PC-9 (cell line): Measurements from ENCODE around the gene MTO1. TPM values are rescaled to one million over a fixed set of nuclear protein-coding genes. Genes with fewer than 3 reads are reported as not detected.

Source experiments
- BruUV-seq: library from RNA; stranded (reverse); fragments of 400-500 nt; replicated peaks from 2 replicates; lab custom pipeline; 2021; lab: Mats Ljungman, UMichigan
- CTCF ChIA-PET: fragments of 300-600 bp; sonication (Branson Sonifier 250); formaldehyde crosslinking; loops from one replicate; lab custom pipeline; 2022; ENCODE audit warnings: antibody characterized with exemption; lab: Charles Lee
- POLR2A ChIA-PET: fragments of 300-600 bp; sonication (Branson Sonifier 250); formaldehyde crosslinking; loops from one replicate; lab custom pipeline; 2022; ENCODE audit warnings: antibody characterized with exemption; ENCODE audit not compliant: unreplicated experiment; lab: Charles Lee
- DNase-seq, 2 experiments: peaks; one replicate each; pipeline versions ENCODE4 v3.0.0 to v3.0.0-alpha.2; 2015 to 2022; ENCODE audit warnings: mixed read lengths in 1 of 2
- H2AFZ ChIP-seq: fragments of 200-600 bp; sonication (generic); 2 replicates; pipeline ENCODE4 v1.8.1; 2017; ENCODE audit warnings: antibody characterized with exemption
- H3F3A ChIP-seq: fragments of 200-600 bp; sonication (generic); 2 replicates; pipeline ENCODE4 v1.8.1; 2017; ENCODE audit warnings: antibody characterized with exemption, mild to moderate bottlenecking, low read depth; ENCODE audit not compliant: insufficient read depth
- H3K27ac ChIP-seq: fragments of 200-600 bp; sonication (generic); 2 replicates; pipeline ENCODE4 v1.6.1; 2016; ENCODE audit warnings: mixed run types
- H3K27me3 ChIP-seq: fragments of 200-600 bp; sonication (generic); 2 replicates; pipeline ENCODE4 v1.6.1; 2016; ENCODE audit warnings: low read depth, mixed run types; ENCODE audit not compliant: insufficient read depth
- H3K36me3 ChIP-seq: fragments of 200-600 bp; sonication (generic); 2 replicates; pipeline ENCODE4 v1.6.1; 2016; ENCODE audit warnings: low read depth, mixed run types
- H3K4me1 ChIP-seq: fragments of 200-600 bp; sonication (generic); replicated peaks from 2 replicates; pipeline ENCODE4 v1.6.1; 2016; ENCODE audit warnings: mixed run types; ENCODE audit not compliant: insufficient read depth
- H3K4me2 ChIP-seq: fragments of 200-600 bp; sonication (generic); 2 replicates; pipeline ENCODE4 v1.6.1; 2017; ENCODE audit warnings: mixed run types
- H3K4me3 ChIP-seq: fragments of 200-600 bp; sonication (generic); 2 replicates; pipeline ENCODE4 v1.6.1; 2016; ENCODE audit warnings: mixed run types
- H3K79me2 ChIP-seq: fragments of 200-600 bp; sonication (generic); 2 replicates; pipeline ENCODE4 v1.6.1; 2017; ENCODE audit warnings: low read depth, mixed run types
- H3K9me2 ChIP-seq: fragments of 200-600 bp; sonication (generic); 2 replicates; pipeline ENCODE4 v1.8.1; 2017; ENCODE audit warnings: mild to moderate bottlenecking; ENCODE audit not compliant: insufficient read depth
- H3K9me3 ChIP-seq: fragments of 200-600 bp; sonication (generic); 2 replicates; pipeline ENCODE4 v1.8.1; 2016; ENCODE audit warnings: low read depth; ENCODE audit not compliant: insufficient read depth
- H4K20me1 ChIP-seq: fragments of 200-600 bp; sonication (generic); 2 replicates; pipeline ENCODE4 v1.8.1; 2017; ENCODE audit not compliant: insufficient read depth
- CTCF ChIP-seq: fragments of 200-600 bp; sonication (generic); conservative IDR thresholded peaks from 2 replicates; pipeline ENCODE4 v1.6.1; 2017; ENCODE audit warnings: mixed run types, antibody characterized with exemption, mild to moderate bottlenecking, moderate library complexity
- EZH2 ChIP-seq: fragments of 200-600 bp; sonication (generic); IDR thresholded peaks from 2 replicates; pipeline ENCODE4 v1.8.0; 2017; ENCODE audit warnings: antibody characterized with exemption, low read depth
- intact Hi-C: fragments of 100-400 bp; cut with micrococcal nuclease; formaldehyde crosslinking; loops from one replicate; pipeline ENCODE4 v1.10.0; 2022; ENCODE audit not compliant: unreplicated experiment
- total RNA-seq: library from RNA; stranded (reverse); gene quantifications from 2 replicates; pipeline ENCODE4 v1.2.3, GENCODE V29; 2021

Gene MTO1
- total RNA-seq, 1 experiment from 2014 or later, result 27.2 TPM

- H3K4me1 ChIP-seq, result peaks cover 20% of the 10 kb centered on the region
- H3K4me3 ChIP-seq, result peak overlapping the region; percentile 89
- H2AFZ ChIP-seq, result peak overlapping the region; percentile 84
- H3K4me2 ChIP-seq, result peak overlapping the region; percentile 87
- H3K27me3 ChIP-seq, result no peaks in the 10 kb centered on the region
- TSS peak; percentile 71 for BruUV-seq
- TF ChIP-seq EZH2 (no peak), CTCF (no peak)
- H4K20me1 ChIP-seq, result peaks cover 36% of the 10 kb centered on the region
- H3F3A ChIP-seq, result peaks cover 72% of the 10 kb centered on the region
- peaks cover 63% of the 10 kb centered on the region for H3K79me2 ChIP-seq
- H3K9me2 ChIP-seq, result no peaks in the 10 kb centered on the region
- ChIA-PET CTCF (interaction anchor here (0.5 kb wide), 1 partner anchor 58 kb away, joined by 4 read pairs; no protein-coding TSS in a partner anchor), POLR2A (interaction anchor here (0.5 to 1.3 kb wide), 11 partner anchors 9 to 1925 kb away, joined by 3 to 29 read pairs (median 4); partner anchors contain the start of genes MTO1 and SLC17A5)
- intact Hi-C loops, result loop anchor here (1.0 to 5.0 kb wide), 7 partner anchors 46 to 191 kb away; partner anchors contain the start of gene SLC17A5
- H3K9me3 ChIP-seq, result no peaks in the 10 kb centered on the region
- DNase-seq, result peak in 1 of 2 experiments; percentile 70
- H3K27ac ChIP-seq, result peak overlapping the region; percentile 100
- peaks cover 27% of the 10 kb centered on the region for H3K36me3 ChIP-seq
These were observed 59.9 kb downstream of the MTO1 start for GRCh38 chr6:73521351-73521985.

GRCh38 chr6:73523434-73524123 is 62.0 kb downstream of the MTO1 start:
- H3K36me3 ChIP-seq, result peaks cover 18% of the 10 kb centered on the region
- H3K4me2 ChIP-seq, result peak overlapping the region; percentile 87
- H3K9me3 ChIP-seq, result no peaks in the 10 kb centered on the region
- H3F3A ChIP-seq, result peaks cover 51% of the 10 kb centered on the region
- CTCF ChIA-PET, result interaction anchor here (0.7 kb wide), 2 partner anchors 76 to 124 kb away, joined by 3 read pairs; no protein-coding TSS in a partner anchor
- TF ChIP-seq CTCF (no peak), EZH2 (no peak)
- no peaks in the 10 kb centered on the region for H3K27me3 ChIP-seq
- H4K20me1 ChIP-seq, result peaks cover 14% of the 10 kb centered on the region
- peak overlapping the region; percentile 100 for H3K27ac ChIP-seq
- peak overlapping the region; percentile 84 for H2AFZ ChIP-seq
- H3K9me2 ChIP-seq, result no peaks in the 10 kb centered on the region
- peak; percentile 74 to 82 for DNase-seq
- peaks cover 45% of the 10 kb centered on the region for H3K79me2 ChIP-seq
- no TSS peak for BruUV-seq
- H3K4me1 ChIP-seq, result peaks cover 11% of the 10 kb centered on the region; the same call in 1 of the 2 replicates
- intact Hi-C loops, result loop anchor here (5.0 kb wide), 1 partner anchor 189 kb away; no protein-coding TSS in a partner anchor
- H3K4me3 ChIP-seq, result peak overlapping the region; percentile 89
- POLR2A ChIA-PET, result interaction anchor here (0.6 to 0.7 kb wide), 3 partner anchors 10 to 57 kb away, joined by 3 to 11 read pairs (median 11); no protein-coding TSS in a partner anchor

- Histone ChIP-seq H3F3A (peaks cover 30% of the 10 kb centered on the region), H3K27ac (no peak overlapping the region), H3K4me3 (no peak overlapping the region), H3K27me3 (no peaks in the 10 kb centered on the region), H3K36me3 (0 out of 2 replicates have a peak, but pooled peaks cover under 1% of the 10 kb centered on the region), H3K4me2 (no peak overlapping the region), H3K9me3 (no peaks in the 10 kb centered on the region), H2AFZ (no peak overlapping the region), H3K9me2 (no peaks in the 10 kb centered on the region), H3K4me1 (peaks cover 11% of the 10 kb centered on the region; the same call in 1 of the 2 replicates), H4K20me1 (no peaks in the 10 kb centered on the region), H3K79me2 (peaks cover 23% of the 10 kb centered on the region)
- POLR2A ChIA-PET, result no interaction called here
- CTCF ChIA-PET, result no interaction called here
- no peak for DNase-seq
- intact Hi-C loops, result no loop called here
- no peak for TF ChIP-seq EZH2
- TF ChIP-seq CTCF, result no peak
- no TSS peak for BruUV-seq
These were observed 64.2 kb downstream of the MTO1 start for GRCh38 chr6:73525546-73526330.
